Measurements from ENCODE around the gene PSKH1. TPM values are rescaled to one million over a fixed set of nuclear protein-coding genes. Genes with fewer than 3 reads are reported as not detected.

Gene PSKH1
- total and polyA plus RNA-seq, 9 of the 15 experiments (the other 6 are each of a cell fraction or from before 2014, with no cell fraction given): 0.96 to 20.9 (median 9.4) TPM

DNA sequence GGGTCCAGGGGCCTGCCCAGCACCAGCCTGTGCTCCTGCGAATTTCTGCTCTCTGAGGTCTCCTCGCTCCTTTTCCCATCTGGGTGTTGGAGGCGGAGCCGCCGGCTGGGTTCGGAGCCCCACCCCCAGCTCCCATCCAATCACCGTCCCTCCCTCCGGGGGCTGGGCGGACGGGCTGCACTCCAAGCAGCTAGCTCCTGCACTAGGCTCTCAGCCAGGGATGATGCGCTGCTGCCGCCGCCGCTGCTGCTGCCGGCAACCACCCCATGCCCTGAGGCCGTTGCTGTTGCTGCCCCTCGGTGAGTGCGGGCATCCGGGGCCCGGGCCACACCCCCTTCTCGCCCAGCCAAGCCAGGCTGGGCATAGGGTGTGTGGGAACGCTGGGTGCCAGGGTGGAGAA is 8.4 kb upstream of the PSKH1 start, which contains the start of gene NRN1L (continued):
- TF ChIP-seq, protein P1, sequence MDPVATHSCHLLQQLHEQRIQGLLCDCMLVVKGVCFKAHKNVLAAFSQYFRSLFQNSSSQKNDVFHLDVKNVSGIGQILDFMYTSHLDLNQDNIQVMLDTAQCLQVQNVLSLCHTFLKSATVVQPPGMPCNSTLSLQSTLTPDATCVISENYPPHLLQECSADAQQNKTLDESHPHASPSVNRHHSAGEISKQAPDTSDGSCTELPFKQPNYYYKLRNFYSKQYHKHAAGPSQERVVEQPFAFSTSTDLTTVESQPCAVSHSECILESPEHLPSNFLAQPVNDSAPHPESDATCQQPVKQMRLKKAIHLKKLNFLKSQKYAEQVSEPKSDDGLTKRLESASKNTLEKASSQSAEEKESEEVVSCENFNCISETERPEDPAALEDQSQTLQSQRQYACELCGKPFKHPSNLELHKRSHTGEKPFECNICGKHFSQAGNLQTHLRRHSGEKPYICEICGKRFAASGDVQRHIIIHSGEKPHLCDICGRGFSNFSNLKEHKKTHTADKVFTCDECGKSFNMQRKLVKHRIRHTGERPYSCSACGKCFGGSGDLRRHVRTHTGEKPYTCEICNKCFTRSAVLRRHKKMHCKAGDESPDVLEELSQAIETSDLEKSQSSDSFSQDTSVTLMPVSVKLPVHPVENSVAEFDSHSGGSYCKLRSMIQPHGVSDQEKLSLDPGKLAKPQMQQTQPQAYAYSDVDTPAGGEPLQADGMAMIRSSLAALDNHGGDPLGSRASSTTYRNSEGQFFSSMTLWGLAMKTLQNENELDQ (CRISPR knock-in tag; IDR thresholded peaks at IDR 0.05; ENCODE audit: borderline replicate concordance): no peak
- peak in 1 of 2 experiments; percentile 46; a peak in 1 of 4 replicates for TF ChIP-seq SIN3A (IDR thresholded peaks at IDR 0.05; ENCODE audit: borderline replicate concordance in 2 of 2, control insufficient read depth in 1 of 2, low read depth in 2 of 2, low read length in 2 of 2)
- no peak for TF ChIP-seq NFE2 (IDR thresholded peaks at IDR 0.05; ENCODE audit: low read depth)
- no peak for TF ChIP-seq NR2F6 (CRISPR knock-in tag; IDR thresholded peaks at IDR 0.05)
- 0 out of 2 replicates have a peak, but pooled peaks have one; percentile 24 for TF ChIP-seq ATF7 (IDR thresholded peaks at IDR 0.05)
- TF ChIP-seq HMGN3 (IDR thresholded peaks at IDR 0.05; ENCODE audit: borderline replicate concordance, extremely low read depth, insufficient read length, low read depth, low read length): peak; percentile 54

DNA sequence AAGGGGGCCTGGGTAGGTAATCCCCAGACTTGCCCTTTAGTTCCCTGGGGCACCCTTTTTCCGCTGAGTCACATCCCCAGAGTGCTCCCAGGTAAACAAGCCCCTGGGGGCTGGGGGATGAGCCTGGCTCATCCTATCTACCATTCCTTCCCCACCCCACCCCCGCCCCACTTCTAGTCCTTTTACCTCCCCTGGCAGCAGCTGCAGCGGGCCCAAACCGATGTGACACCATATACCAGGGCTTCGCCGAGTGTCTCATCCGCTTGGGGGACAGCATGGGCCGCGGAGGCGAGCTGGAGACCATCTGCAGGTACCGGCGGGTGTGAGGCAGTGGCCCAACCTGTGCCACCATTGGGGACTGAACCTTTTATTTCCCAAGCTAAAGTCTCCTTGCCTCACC is 7.5 kb upstream of the PSKH1 start:
- H3K9ac ChIP-seq (ENCODE audit: insufficient read depth in 1 of 2, low read depth in 2 of 2, low read length in 2 of 2): peak overlapping the region in 1 of 2 experiments; percentile 63; a peak in 1 of 4 replicates
- no peak for ATAC-seq

More for the DNA sequence above, 7.5 kb upstream of the PSKH1 start:
- Histone ChIP-seq H3K9me3 (replicated peaks; ENCODE audit: control insufficient read depth, insufficient read depth, low read depth, low read length) (no peaks in the 10 kb centered on the region), H3K36me3 (ENCODE audit: control insufficient read depth, insufficient read depth, low read length) (peaks cover 46% of the 10 kb centered on the region; the same call in 2 of the 3 replicates), H3K4me1 (replicated peaks in 1 of 2; ENCODE audit: control insufficient read depth in 2 of 2, insufficient read depth in 2 of 2, low read length in 2 of 2) (peaks cover 6 to 43% of the 10 kb centered on the region in 2 experiments; a peak in 4 of 5 replicates), H2AFZ (ENCODE audit: low read depth, low read length) (no peak overlapping the region), H4K20me1 (replicated peaks; ENCODE audit: control insufficient read depth, insufficient read depth, low read length) (peaks cover 19% of the 10 kb centered on the region), H3K9me1 (ENCODE audit: control insufficient read depth, insufficient read depth, low read length) (no peaks in the 10 kb centered on the region), H3K79me2 (ENCODE audit: control insufficient read depth, insufficient read depth, low read length) (no peaks in the 10 kb centered on the region), H3K27ac (ENCODE audit: extremely low read depth, low read depth, low read length) (no peak overlapping the region), H3K4me3 (no peak overlapping the region), H3K4me2 (ENCODE audit: insufficient read depth, low read length) (no peak overlapping the region), H3K27me3 (ENCODE audit: control insufficient read depth in 2 of 2, insufficient read depth in 2 of 2, low read length in 2 of 2) (no peaks in the 10 kb centered on the region)
- ChIA-PET POLR2A (interaction anchor here (0.6 to 4.1 kb wide), 6 partner anchors 9 to 117 kb away, joined by 3 to 15 read pairs (median 4); partner anchors contain the start of genes EDC4 and PSMB10), CTCF (ENCODE audit: low intra/inter-chr PET ratio) (interaction anchor here (1.4 to 1.9 kb wide), 2 partner anchors 34 to 40 kb away, joined by 4 to 9 read pairs; no protein-coding TSS in a partner anchor)
- WGBS (ENCODE audit: insufficient coverage, low coverage, missing lambda C conversion rate): 92% methylated on average over 9 of the region's 12 CpGs
- intact Hi-C loops (cut with micrococcal nuclease) (loop anchor here (10.0 kb wide), 1 partner anchor 159 kb away; no protein-coding TSS in a partner anchor), in situ Hi-C loops (cut with MboI) (no loop called here)
- FAIRE-seq (no peak), DNase-seq (ENCODE audit: extremely low read depth in 1 of 4, low spot score in 3 of 4) (no peak)
- TF ChIP-seq TARDBP (IDR thresholded peaks at IDR 0.05) (no peak), NCOA4 (IDR thresholded peaks at IDR 0.05; ENCODE audit: partially characterized antibody) (no peak), POLR2G (IDR thresholded peaks at IDR 0.05; ENCODE audit: low read depth, low read length) (peak; percentile 53), SRF (CRISPR knock-in tag; IDR thresholded peaks at IDR 0.05) (no peak), ZNF263 (CRISPR knock-in tag; IDR thresholded peaks at IDR 0.05; ENCODE audit: borderline replicate concordance) (peak; percentile 51; the same call in 1 of the 2 replicates), MAFF (IDR thresholded peaks at IDR 0.05; ENCODE audit: low read length) (peak; percentile 21; the same call in 1 of the 2 replicates), ZNF316 (IDR thresholded peaks at IDR 0.05) (peak; percentile 40)
- BruUV-seq (replicated peaks): no TSS peak
